Endothelial cell of umbilical vein (primary cell): Measurements from ENCODE around the gene ATG4D. TPM values are rescaled to one million over a fixed set of nuclear protein-coding genes. Genes with fewer than 3 reads are reported as not detected.

Experiments used
- BruUV-seq: library from RNA; stranded (reverse); fragments of 400-500 nt; replicated peaks from 2 replicates; lab custom pipeline; 2021; lab: Mats Ljungman, UMichigan
- CTCF ChIA-PET: fragments of 300-600, 350-600 bp; sonication (Branson Sonifier 250); formaldehyde crosslinking; loops from one replicate; lab custom pipeline; 2021; ENCODE audit warnings: antibody characterized with exemption, inconsistent platforms; lab: Charles Lee
- POLR2A ChIA-PET: fragments of 300-600, 350-600 bp; sonication (Branson Sonifier 250); formaldehyde crosslinking; loops from one replicate; lab custom pipeline; 2021; ENCODE audit warnings: antibody characterized with exemption, inconsistent platforms; lab: Charles Lee
- DNase-seq: peaks from one replicate; pipeline ENCODE4 v3.0.0-alpha.2; 2011; ENCODE audit warnings: low read depth, low spot score
- FAIRE-seq: peaks from 2 replicates; lab custom pipeline; 2011; peaks lifted over from hg19 to GRCh38; lab: Jason Lieb, UNC
- H2AFZ ChIP-seq: 2 replicates; pipeline ENCODE4 v1.6.0; 2012; ENCODE audit warnings: low read depth, low read length, control low read depth, inconsistent platforms
- H3K27ac ChIP-seq: 2 replicates; pipeline ENCODE4 v1.5.1; 2011; ENCODE audit warnings: low read depth, mild to moderate bottlenecking, control low read depth, low read length, moderate library complexity; ENCODE audit not compliant: insufficient read depth
- H3K27me3 ChIP-seq, 2 experiments: 2 replicates each; pipeline versions ENCODE4 v1.6.0 to v1.6.1; 2011; ENCODE audit warnings: low read length in 2 of 2, mixed read lengths in 1 of 2; ENCODE audit not compliant: control insufficient read depth in 2 of 2, insufficient read depth in 2 of 2
- H3K36me3 ChIP-seq, 2 experiments: 2 replicates in 1 of 2; 3 replicates in 1 of 2; pipeline ENCODE4 v1.5.1; 2011; ENCODE audit warnings: low read length in 2 of 2, mild to moderate bottlenecking in 1 of 2, moderate library complexity in 1 of 2; ENCODE audit not compliant: control insufficient read depth in 2 of 2, insufficient read depth in 2 of 2; ENCODE audit errors: extremely low read depth in 1 of 2
- H3K4me1 ChIP-seq: 3 replicates; pipeline ENCODE4 v1.5.1; 2011; ENCODE audit warnings: mild to moderate bottlenecking, low read length; ENCODE audit not compliant: control insufficient read depth, insufficient read depth; ENCODE audit errors: extremely low read depth
- H3K4me2 ChIP-seq: 2 replicates; pipeline ENCODE4 v1.6.1; 2011; ENCODE audit warnings: low read length, control low read depth, mixed read lengths; ENCODE audit not compliant: insufficient read depth
- H3K4me3 ChIP-seq, 3 experiments: fragments of 200-600 bp in 1 of 3; sonication (generic), shearing (Covaris generic) in 1 of 3; replicated peaks in 1 of 3; 2 replicates each; pipeline ENCODE4 v1.5.1; 2011 to 2016; ENCODE audit warnings: control low read depth in 3 of 3, low read length in 3 of 3, mild to moderate bottlenecking in 2 of 3, inconsistent platforms in 1 of 3, low read depth in 1 of 3, moderate library complexity in 1 of 3; ENCODE audit not compliant: insufficient read depth in 1 of 3
- H3K79me2 ChIP-seq: 2 replicates; pipeline ENCODE4 v1.6.0; 2012; ENCODE audit warnings: low read length, inconsistent platforms; ENCODE audit not compliant: control insufficient read depth, insufficient read depth
- H3K9ac ChIP-seq: replicated peaks from 2 replicates; pipeline ENCODE3; 2011; ENCODE audit warnings: low read length, control low read depth; ENCODE audit not compliant: insufficient read depth; ENCODE audit errors: extremely low read depth
- H3K9me1 ChIP-seq: replicated peaks from 3 replicates; pipeline ENCODE4 v1.6.0; 2011; ENCODE audit warnings: mild to moderate bottlenecking, low read length; ENCODE audit not compliant: control insufficient read depth, insufficient read depth; ENCODE audit errors: extremely low read depth
- H3K9me3 ChIP-seq: replicated peaks from 2 replicates; pipeline ENCODE4 v1.5.1; 2012; ENCODE audit warnings: low read length, inconsistent platforms; ENCODE audit not compliant: control insufficient read depth, insufficient read depth
- H4K20me1 ChIP-seq: replicated peaks from 2 replicates; pipeline ENCODE3; 2011; ENCODE audit warnings: mild to moderate bottlenecking, low read length; ENCODE audit not compliant: control insufficient read depth, insufficient read depth; ENCODE audit errors: extremely low read depth
- CTCF ChIP-seq, 2 donors: IDR thresholded peaks; 1 replicate in 1 of 2; 2 replicates in 1 of 2; pipeline ENCODE4 v1.5.1; 2011; ENCODE audit warnings: low read length in 2 of 2, mild to moderate bottlenecking in 2 of 2, moderate library complexity in 2 of 2, control low read depth in 1 of 2, inconsistent platforms in 1 of 2, low read depth in 1 of 2; ENCODE audit not compliant: insufficient read depth in 1 of 2; ENCODE audit errors: extremely low read depth in 1 of 2
- EZH2 ChIP-seq: IDR thresholded peaks from 2 replicates; pipeline ENCODE4 v1.6.1; 2012; ENCODE audit warnings: borderline replicate concordance, low read depth, mild to moderate bottlenecking, moderate library complexity, low read length, inconsistent platforms; ENCODE audit not compliant: severe bottlenecking
- FOS ChIP-seq: IDR thresholded peaks from 2 replicates; pipeline ENCODE4 v1.6.1; 2011; ENCODE audit warnings: mild to moderate bottlenecking, low read length, moderate library complexity, borderline replicate concordance; ENCODE audit not compliant: insufficient read depth
- GATA2 ChIP-seq: IDR thresholded peaks from 2 replicates; pipeline ENCODE4 v1.7.0; 2011; ENCODE audit warnings: low read depth, mild to moderate bottlenecking, moderate library complexity, mixed read lengths, low read length; ENCODE audit not compliant: insufficient read length, insufficient read depth
- JUN ChIP-seq: IDR thresholded peaks from 2 replicates; pipeline ENCODE4 v1.6.1; 2011; ENCODE audit warnings: borderline replicate concordance, low read depth; ENCODE audit not compliant: insufficient read length, insufficient read depth
- MAX ChIP-seq: IDR thresholded peaks from 2 replicates; pipeline ENCODE4 v1.6.1; 2011; ENCODE audit not compliant: insufficient read depth, insufficient read length
- MYC ChIP-seq: IDR thresholded peaks from one replicate; pipeline ENCODE4 v1.6.1; 2011; ENCODE audit warnings: mild to moderate bottlenecking, low read depth, low read length
- POLR2A ChIP-seq: IDR thresholded peaks from 2 replicates; pipeline ENCODE4 v1.6.1; 2012; ENCODE audit warnings: low read depth, mild to moderate bottlenecking, control low read depth, low read length
- POLR2AphosphoS5 ChIP-seq: IDR thresholded peaks from 2 replicates; pipeline ENCODE4 v1.6.1; 2012; ENCODE audit warnings: low read depth, mild to moderate bottlenecking, control low read depth, low read length, moderate library complexity; ENCODE audit not compliant: insufficient read depth
- dilution Hi-C: fragments of 300-500 bp; cut with MboI; formaldehyde crosslinking; loops from one replicate; pipeline ENCODE4 v1.15.0; 2019; ENCODE audit warnings: low sequenced_read_pairs; ENCODE audit not compliant: extremely low pct_ligation_motif_present
- intact Hi-C: fragments of 100-400 bp; cut with micrococcal nuclease; formaldehyde crosslinking; loops from one replicate; pipeline ENCODE4 v1.10.0; 2022
- polyA plus RNA-seq, 4 experiments: library from polyadenylated mRNA; depleted of rRNA in 3 of 4; stranded (reverse) in 3 of 4; unstranded in 1 of 4; fragments of >200 nt; gene quantifications; 2 replicates each; pipeline versions ENCODE4 v1.2.1 to v1.2.3, GENCODE V29; 2011 to 2012; ENCODE audit warnings: missing spikeins in 1 of 4
- total RNA-seq: library from RNA; stranded (reverse); gene quantifications from 2 replicates; pipeline ENCODE4 v1.2.3, GENCODE V29; 2021

The ATG4D gene
- total and polyA plus RNA-seq, 2 donors (not counting 3 experiments of a cell fraction or from before 2014, with no cell fraction given): 19.8 to 24.9 TPM

DNA sequence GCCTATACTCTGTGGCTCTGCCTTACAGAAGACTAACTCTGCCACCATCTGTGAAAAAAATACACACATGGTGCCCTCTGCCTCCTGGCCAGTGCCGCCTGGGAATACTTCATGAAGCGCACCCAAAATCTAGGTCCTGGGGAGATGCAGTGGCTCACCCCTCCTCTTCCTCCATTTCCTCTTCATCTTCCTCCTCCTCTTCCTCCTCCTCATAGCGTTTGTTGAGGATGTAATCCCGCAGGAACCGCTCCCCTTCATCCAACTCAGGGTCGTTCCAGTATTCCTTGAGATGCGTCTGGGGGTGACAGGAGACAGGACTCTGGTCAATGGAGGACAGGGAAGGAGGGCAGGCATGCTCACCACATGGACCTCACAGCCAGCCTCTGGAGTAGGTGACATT lies 16.4 kb downstream of the ATG4D start:
- ChIA-PET CTCF (no interaction called here), POLR2A (no interaction called here)
- Histone ChIP-seq H3K4me2 (no peak overlapping the region), H3K9me3 (no peaks in the 10 kb centered on the region), H2AFZ (no peak overlapping the region), H3K9me1 (no peaks in the 10 kb centered on the region), H3K27me3 (no peaks in the 10 kb centered on the region), H3K4me1 (peaks cover 3% of the 10 kb centered on the region), H3K4me3 (no peak overlapping the region), H3K27ac (no peak overlapping the region), H4K20me1 (no peaks in the 10 kb centered on the region), H3K9ac (no peak overlapping the region), H3K79me2 (peaks cover 6% of the 10 kb centered on the region), H3K36me3 (peaks cover 3 to 16% of the 10 kb centered on the region in 2 experiments)
- FAIRE-seq: no peak
- dilution Hi-C loops (no loop called here), intact Hi-C loops (no loop called here)
- TF ChIP-seq GATA2 (no peak), JUN (no peak), CTCF (IDR thresholded peaks at IDR 0.05; ENCODE audit: extremely low read depth in 1 of 2, insufficient read depth in 1 of 2, low read depth in 1 of 2, low read length in 2 of 2) (no peak), EZH2 (no peak), POLR2A (no peak), MYC (no peak), POLR2AphosphoS5 (no peak), FOS (no peak), MAX (no peak)
- BruUV-seq: no TSS peak
- no peak for DNase-seq
